ENCODE data around the gene HYAL2.

HYAL2 gene

GRCh38 chr3:50323614-50324199 lies 1.2 kb upstream of the HYAL2 start:
- Histone ChIP-seq H3K27ac (peak overlapping the region; percentile 52 to 91), H3K4me3 (no peak overlapping the region)
- TF ChIP-seq CTCF (IDR thresholded peaks at IDR 0.05) = no peak
- DNase-seq (ENCODE audit: low spot score) = no peak

- Histone ChIP-seq H3K27ac (peak overlapping the region; percentile 52 to 91), H3K4me3 (peak overlapping the region; percentile 85)
- no peak for DNase-seq (ENCODE audit: low spot score)
- no peak for TF ChIP-seq CTCF (IDR thresholded peaks at IDR 0.05)
Observed at GRCh38 chr3:50323092-50323600, 601 bp upstream of the HYAL2 start.

- TF ChIP-seq CTCF (IDR thresholded peaks at IDR 0.05) = no peak
- no peak for DNase-seq (ENCODE audit: low spot score)
- Histone ChIP-seq H3K27ac (peak overlapping the region; percentile 52 to 91), H3K4me3 (peak overlapping the region; percentile 85)
Observed at GRCh38 chr3:50322115-50322385, 495 bp downstream of the HYAL2 start.

- peak overlapping the region; percentile 69 to 91 for H3K27ac ChIP-seq
- H3K4me3 ChIP-seq = peak overlapping the region; percentile 85
- peak; percentile 93 for DNase-seq (ENCODE audit: low spot score)
- no peak for TF ChIP-seq CTCF (IDR thresholded peaks at IDR 0.05)
Observed at GRCh38 chr3:50321336-50322114, 1.0 kb downstream of the HYAL2 start.

- peak overlapping the region; percentile 69 to 91 for H3K27ac ChIP-seq
- H3K4me3 ChIP-seq = peak overlapping the region; percentile 85
- no peak for DNase-seq (ENCODE audit: low spot score)
- TF ChIP-seq CTCF (IDR thresholded peaks at IDR 0.05) = no peak
Observed at GRCh38 chr3:50320853-50321335, 1.7 kb downstream of the HYAL2 start.

- peak overlapping the region in 1 of 2 donors; percentile 91 for H3K27ac ChIP-seq
- DNase-seq (ENCODE audit: low spot score) = no peak
- H3K4me3 ChIP-seq = peak overlapping the region; percentile 85
- TF ChIP-seq CTCF (IDR thresholded peaks at IDR 0.05) = no peak
Observed at GRCh38 chr3:50319894-50320625, 2.5 kb downstream of the HYAL2 start.

All from coronary artery (tissue), 2 donors.